Measurements from ENCODE around the gene FAM187B.

FAM187B gene

GRCh38 chr19:35264268-35265125 is 36.0 kb upstream of the FAM187B start:
- ChIA-PET POLR2A (interaction anchor here (0.6 kb wide), 1 partner anchor 383 kb away, joined by 3 read pairs; the partner anchor contains the start of gene COX6B1), CTCF (interaction anchor here (1.0 to 1.7 kb wide), 5 partner anchors 10 to 220 kb away, joined by 3 to 6 read pairs (median 4); partner anchors contain the start of gene LGI4)
- no peak for DNase-seq (ENCODE audit: low read depth, low spot score)
- no peak for TF ChIP-seq CTCF (IDR thresholded peaks at IDR 0.05; ENCODE audit: insufficient read depth, low read length, missing control alignments)
- no peak overlapping the region for H3K4me3 ChIP-seq (ENCODE audit: low read depth, low read length)

- ChIA-PET POLR2A (no interaction called here), CTCF (interaction anchor here (0.9 to 1.5 kb wide), 2 partner anchors 120 to 195 kb away, joined by 3 read pairs; partner anchors contain the start of gene FXYD7)
- no peak for DNase-seq (ENCODE audit: low read depth, low spot score)
- no peak overlapping the region for H3K4me3 ChIP-seq (ENCODE audit: low read depth, low read length)
- TF ChIP-seq CTCF (IDR thresholded peaks at IDR 0.05; ENCODE audit: insufficient read depth, low read length, missing control alignments): no peak
These were observed 33.7 kb upstream of the FAM187B start for GRCh38 chr19:35262101-35262761.

- TF ChIP-seq CTCF (IDR thresholded peaks at IDR 0.05; ENCODE audit: insufficient read depth, low read length, missing control alignments): no peak
- DNase-seq (ENCODE audit: low read depth, low spot score): no peak
- ChIA-PET POLR2A (no interaction called here), CTCF (interaction anchor here (1.5 kb wide), 1 partner anchor 119 kb away, joined by 3 read pairs; the partner anchor contains the start of gene FXYD7)
- H3K4me3 ChIP-seq (ENCODE audit: low read depth, low read length): no peak overlapping the region
These were observed 33.0 kb upstream of the FAM187B start for GRCh38 chr19:35261356-35262100.

GRCh38 chr19:35260694-35261304 is 32.3 kb upstream of the FAM187B start:
- ChIA-PET POLR2A (no interaction called here), CTCF (interaction anchor here (1.2 to 1.5 kb wide), 2 partner anchors 118 to 194 kb away, joined by 3 read pairs; partner anchors contain the start of gene FXYD7)
- no peak overlapping the region for H3K4me3 ChIP-seq (ENCODE audit: low read depth, low read length)
- no peak for DNase-seq (ENCODE audit: low read depth, low spot score)
- no peak for TF ChIP-seq CTCF (IDR thresholded peaks at IDR 0.05; ENCODE audit: insufficient read depth, low read length, missing control alignments)

GRCh38 chr19:35257113-35257461 is 28.5 kb upstream of the FAM187B start:
- no peak for DNase-seq (ENCODE audit: low read depth, low spot score)
- H3K4me3 ChIP-seq (ENCODE audit: low read depth, low read length): no peak overlapping the region
- ChIA-PET POLR2A (no interaction called here), CTCF (no interaction called here)
- no peak for TF ChIP-seq CTCF (IDR thresholded peaks at IDR 0.05; ENCODE audit: insufficient read depth, low read length, missing control alignments)
